OCI-LY1 (cell line): ENCODE measurements around the gene NTS.

Experiments used
- H2AFZ ChIP-seq: fragments of 200-600 bp; sonication (generic), shearing (Covaris generic); 2 replicates; pipeline ENCODE4 v1.6.0; 2014; ENCODE audit warnings: antibody characterized with exemption, mild to moderate bottlenecking, low read length
- H3F3A ChIP-seq: fragments of 200-600 bp; sonication (generic), shearing (Covaris generic); 2 replicates; pipeline ENCODE4 v1.6.0; 2014; ENCODE audit warnings: mild to moderate bottlenecking, antibody characterized with exemption, low read length, moderate library complexity; ENCODE audit not compliant: insufficient read depth
- H3K27ac ChIP-seq: fragments of 200-600 bp; sonication (generic); 2 replicates; pipeline ENCODE4 v1.5.1; 2014; ENCODE audit warnings: low read length, mixed run types, mild to moderate bottlenecking, low read depth; ENCODE audit not compliant: poor library complexity, severe bottlenecking
- H3K27me3 ChIP-seq: fragments of 200-600 bp; sonication (generic); 2 replicates; pipeline ENCODE4 v1.6.0; 2014; ENCODE audit warnings: antibody characterized with exemption, mild to moderate bottlenecking, low read length, moderate library complexity; ENCODE audit not compliant: insufficient read depth
- H3K36me3 ChIP-seq: fragments of 200-600 bp; sonication (generic); 2 replicates; pipeline ENCODE4 v1.6.1; 2014; ENCODE audit warnings: mild to moderate bottlenecking, antibody characterized with exemption, low read length, moderate library complexity, mixed read lengths; ENCODE audit not compliant: insufficient read depth
- H3K4me1 ChIP-seq: fragments of 200-600 bp; sonication (generic); 2 replicates; pipeline ENCODE4 v1.5.1; 2014; ENCODE audit warnings: mild to moderate bottlenecking, low read length, moderate library complexity; ENCODE audit not compliant: insufficient read depth, severe bottlenecking
- H3K4me2 ChIP-seq: fragments of 200-600 bp; sonication (generic), shearing (Covaris generic); 2 replicates; pipeline ENCODE4 v1.6.1; 2014; ENCODE audit warnings: low read length
- H3K4me3 ChIP-seq: fragments of 200-600 bp; sonication (generic); 2 replicates; pipeline ENCODE4 v1.5.1; 2014; ENCODE audit warnings: low read length, low read depth, mild to moderate bottlenecking, mixed read lengths; ENCODE audit not compliant: poor library complexity, severe bottlenecking
- H3K79me2 ChIP-seq: fragments of 200-600 bp; shearing (Covaris generic); 2 replicates; pipeline ENCODE4 v1.6.1; 2016; ENCODE audit warnings: mixed run types, low read length, mixed read lengths; ENCODE audit not compliant: insufficient read depth
- H3K9ac ChIP-seq: fragments of 200-600 bp; sonication (generic), shearing (Covaris generic); 2 replicates; pipeline ENCODE4 v1.6.1; 2014; ENCODE audit warnings: mild to moderate bottlenecking, low read length, mixed read lengths
- H3K9me2 ChIP-seq: fragments of 200-600 bp; sonication (generic), shearing (Covaris generic); 2 replicates; pipeline ENCODE4 v1.6.1; 2014; ENCODE audit warnings: low read depth, mild to moderate bottlenecking, low read length, mixed read lengths
- H3K9me3 ChIP-seq: fragments of 200-600 bp; shearing (Covaris generic); 2 replicates; pipeline ENCODE4 v1.6.1; 2014; ENCODE audit warnings: low read length, mixed read lengths
- H4K20me1 ChIP-seq: fragments of 200-600 bp; sonication (generic), shearing (Covaris generic); 2 replicates; pipeline ENCODE4 v1.6.0; 2016; ENCODE audit warnings: mild to moderate bottlenecking, low read length; ENCODE audit not compliant: insufficient read depth
- EZH2 ChIP-seq: fragments of 200-600 bp; sonication (generic), shearing (Covaris generic); IDR thresholded peaks from 2 replicates; pipeline ENCODE4 v1.8.0; 2017; ENCODE audit warnings: borderline replicate concordance, mixed run types, mild to moderate bottlenecking, antibody characterized with exemption, low read length, moderate library complexity, mixed read lengths
- TF ChIP-seq, protein P1 (sequence below): fragments of 200-600 bp; sonication (generic), shearing (Covaris generic); IDR thresholded peaks from 2 replicates; pipeline ENCODE4 v1.5.1; 2017; ENCODE audit warnings: mild to moderate bottlenecking, antibody characterized with exemption, low read length, moderate library complexity, mixed read lengths

The NTS gene

DNA sequence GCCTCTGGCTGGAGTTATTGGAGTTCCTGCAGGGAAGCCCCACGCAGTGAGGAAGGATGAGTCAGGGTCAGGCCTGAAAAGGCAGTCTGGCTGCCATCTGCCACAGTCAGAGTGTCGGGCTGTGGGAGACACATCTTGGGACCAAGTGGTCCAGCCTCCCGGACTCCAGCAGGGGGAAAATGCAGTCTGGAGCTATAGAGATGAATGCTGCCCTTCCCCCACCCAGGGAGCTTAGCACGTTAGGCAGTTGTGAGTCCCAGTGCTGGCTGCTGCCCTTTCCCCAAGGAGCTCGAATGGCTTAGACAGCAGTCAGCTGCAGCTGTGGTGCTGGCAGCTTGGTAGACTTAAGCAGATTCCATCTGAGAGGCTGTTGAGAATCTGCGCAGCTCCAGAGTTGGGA is 8.2 kb upstream of the NTS start:
- no peaks in the 10 kb centered on the region for H3K36me3 ChIP-seq
- H2AFZ ChIP-seq, result no peak overlapping the region
- no peak overlapping the region for H3K27ac ChIP-seq
- no peaks in the 10 kb centered on the region for H3K9me3 ChIP-seq
- no peaks in the 10 kb centered on the region for H3K9me2 ChIP-seq
- H3K4me3 ChIP-seq, result no peak overlapping the region
- H3K9ac ChIP-seq, result no peak overlapping the region
- TF ChIP-seq, protein P1, sequence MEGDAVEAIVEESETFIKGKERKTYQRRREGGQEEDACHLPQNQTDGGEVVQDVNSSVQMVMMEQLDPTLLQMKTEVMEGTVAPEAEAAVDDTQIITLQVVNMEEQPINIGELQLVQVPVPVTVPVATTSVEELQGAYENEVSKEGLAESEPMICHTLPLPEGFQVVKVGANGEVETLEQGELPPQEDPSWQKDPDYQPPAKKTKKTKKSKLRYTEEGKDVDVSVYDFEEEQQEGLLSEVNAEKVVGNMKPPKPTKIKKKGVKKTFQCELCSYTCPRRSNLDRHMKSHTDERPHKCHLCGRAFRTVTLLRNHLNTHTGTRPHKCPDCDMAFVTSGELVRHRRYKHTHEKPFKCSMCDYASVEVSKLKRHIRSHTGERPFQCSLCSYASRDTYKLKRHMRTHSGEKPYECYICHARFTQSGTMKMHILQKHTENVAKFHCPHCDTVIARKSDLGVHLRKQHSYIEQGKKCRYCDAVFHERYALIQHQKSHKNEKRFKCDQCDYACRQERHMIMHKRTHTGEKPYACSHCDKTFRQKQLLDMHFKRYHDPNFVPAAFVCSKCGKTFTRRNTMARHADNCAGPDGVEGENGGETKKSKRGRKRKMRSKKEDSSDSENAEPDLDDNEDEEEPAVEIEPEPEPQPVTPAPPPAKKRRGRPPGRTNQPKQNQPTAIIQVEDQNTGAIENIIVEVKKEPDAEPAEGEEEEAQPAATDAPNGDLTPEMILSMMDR, result no peak
- TF ChIP-seq EZH2, result no peak
- H4K20me1 ChIP-seq, result no peaks in the 10 kb centered on the region
- H3K4me2 ChIP-seq, result no peak overlapping the region
- no peaks in the 10 kb centered on the region for H3K27me3 ChIP-seq
- no peaks in the 10 kb centered on the region for H3F3A ChIP-seq
- no peaks in the 10 kb centered on the region for H3K4me1 ChIP-seq
- no peaks in the 10 kb centered on the region for H3K79me2 ChIP-seq

DNA sequence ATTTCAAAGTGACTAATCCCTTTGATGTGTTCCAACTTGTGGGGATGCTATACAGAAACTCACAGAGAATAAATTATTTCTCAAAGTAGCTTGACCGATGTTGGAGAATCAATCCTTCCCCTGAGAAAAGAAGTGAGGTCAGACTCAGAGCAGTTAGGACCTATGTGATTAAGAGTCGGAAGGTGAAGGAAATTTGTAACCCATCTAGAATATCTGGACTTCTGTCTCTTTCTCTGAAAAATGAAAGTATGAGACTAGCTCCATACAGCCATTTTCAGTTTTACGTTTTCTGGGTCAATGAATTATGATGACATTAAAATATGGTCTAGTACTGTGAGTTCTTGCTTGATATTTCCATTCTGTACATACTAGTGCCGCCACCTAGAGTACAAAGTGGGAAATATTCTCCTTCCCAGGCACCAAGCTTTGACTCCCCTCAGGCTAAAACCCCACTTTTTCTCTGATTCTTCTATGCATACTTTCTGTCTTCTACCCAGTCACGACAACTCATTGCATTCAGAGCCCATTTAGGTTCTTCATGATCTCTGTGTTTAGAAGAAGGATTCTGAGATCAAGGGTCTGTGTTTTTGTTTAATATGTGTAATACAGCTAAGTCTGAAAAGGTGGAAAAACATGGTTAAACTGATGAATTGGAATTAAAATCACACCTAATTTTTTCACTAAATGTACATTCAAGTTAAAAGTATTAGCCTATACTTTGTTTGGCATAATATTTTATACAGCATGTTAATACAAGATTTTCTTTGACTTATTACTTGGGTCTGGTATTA is 6.9 kb upstream of the NTS start:
- no peak overlapping the region for H3K9ac ChIP-seq
- no peak overlapping the region for H3K4me2 ChIP-seq
- no peaks in the 10 kb centered on the region for H3F3A ChIP-seq
- H3K27ac ChIP-seq, result no peak overlapping the region
- no peaks in the 10 kb centered on the region for H4K20me1 ChIP-seq
- H3K36me3 ChIP-seq, result no peaks in the 10 kb centered on the region
- H3K9me3 ChIP-seq, result no peaks in the 10 kb centered on the region
- no peak for TF ChIP-seq EZH2
- TF ChIP-seq, protein P1, result peak; percentile 78
- H3K4me1 ChIP-seq, result no peaks in the 10 kb centered on the region
- no peak overlapping the region for H2AFZ ChIP-seq
- no peak overlapping the region for H3K4me3 ChIP-seq
- H3K27me3 ChIP-seq, result no peaks in the 10 kb centered on the region
- no peaks in the 10 kb centered on the region for H3K79me2 ChIP-seq
- no peaks in the 10 kb centered on the region for H3K9me2 ChIP-seq

DNA sequence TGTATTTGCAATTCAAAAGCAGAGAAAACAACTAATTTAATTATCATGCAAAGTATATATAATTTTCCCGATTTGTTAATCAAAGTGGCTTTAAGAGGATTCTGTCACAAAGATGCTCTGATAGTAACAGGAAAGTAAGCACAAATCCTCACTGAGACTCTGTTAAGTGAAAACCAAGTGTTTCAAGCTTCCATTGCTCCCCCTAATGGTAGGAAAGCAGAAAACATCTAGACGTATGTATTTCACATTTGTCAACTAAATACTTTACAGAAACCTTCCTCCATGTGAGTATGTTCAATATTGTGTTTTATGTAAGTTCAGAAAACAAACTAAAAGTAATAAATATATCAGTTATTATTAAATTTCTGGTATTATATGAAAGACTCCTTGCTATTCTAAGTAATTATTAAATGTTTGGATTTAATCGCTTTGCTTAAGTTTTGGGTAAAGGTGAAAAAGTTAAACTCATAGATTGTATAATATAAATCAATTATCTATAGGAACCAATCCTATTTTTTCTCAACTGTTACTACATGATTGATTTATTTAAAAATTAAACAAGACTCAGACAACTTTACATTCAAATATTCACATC is 1.5 kb upstream of the NTS start:
- H3K9me2 ChIP-seq, result no peaks in the 10 kb centered on the region
- no peaks in the 10 kb centered on the region for H3K27me3 ChIP-seq
- H2AFZ ChIP-seq, result no peak overlapping the region
- no peak overlapping the region for H3K4me2 ChIP-seq
- H3K36me3 ChIP-seq, result no peaks in the 10 kb centered on the region
- no peaks in the 10 kb centered on the region for H3K9me3 ChIP-seq
- no peaks in the 10 kb centered on the region for H4K20me1 ChIP-seq
- H3K27ac ChIP-seq, result no peak overlapping the region
- no peak overlapping the region for H3K4me3 ChIP-seq
- no peaks in the 10 kb centered on the region for H3F3A ChIP-seq
- TF ChIP-seq, protein P1, result peak; percentile 65
- no peak for TF ChIP-seq EZH2
- no peaks in the 10 kb centered on the region for H3K79me2 ChIP-seq
- H3K9ac ChIP-seq, result no peak overlapping the region
- H3K4me1 ChIP-seq, result no peaks in the 10 kb centered on the region
